ENCODE data around the gene GRB10.

The GRB10 gene

DNA sequence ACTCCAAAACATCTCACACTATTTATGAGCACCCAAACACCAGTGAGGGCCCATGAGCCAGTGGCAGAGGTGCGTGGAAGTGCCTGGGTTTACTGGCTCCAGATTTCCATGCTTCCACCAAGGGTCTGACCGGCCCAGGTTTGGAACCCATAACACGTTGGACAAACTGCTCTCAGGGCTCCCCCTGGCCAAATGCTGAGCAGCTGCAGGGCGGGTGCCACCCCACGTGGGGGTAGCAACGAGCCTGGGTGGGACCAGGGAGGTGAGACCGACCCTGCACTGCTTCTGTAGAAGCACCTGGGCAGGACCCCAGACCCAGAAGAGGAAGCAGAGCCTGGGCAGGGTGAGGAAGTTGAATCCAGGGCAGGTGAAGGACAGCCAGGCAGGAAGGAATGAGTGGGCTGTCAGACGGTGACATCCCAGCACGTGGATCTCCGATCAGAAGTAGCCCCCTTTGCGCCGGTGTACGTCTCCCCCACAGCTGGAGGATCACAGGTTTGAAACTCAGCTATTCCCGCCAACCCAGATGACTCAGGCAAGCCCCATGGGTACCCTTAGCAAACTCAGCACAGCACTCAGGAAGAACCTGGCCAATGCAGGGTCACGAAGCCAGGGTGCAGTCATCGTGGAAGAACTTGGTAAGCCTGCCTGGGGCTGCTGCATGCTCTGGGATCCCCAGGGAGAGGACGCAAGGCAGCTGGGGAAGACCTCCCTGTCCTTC, 117.1 kb downstream of the GRB10 start:
- no peak for DNase-seq

DNA sequence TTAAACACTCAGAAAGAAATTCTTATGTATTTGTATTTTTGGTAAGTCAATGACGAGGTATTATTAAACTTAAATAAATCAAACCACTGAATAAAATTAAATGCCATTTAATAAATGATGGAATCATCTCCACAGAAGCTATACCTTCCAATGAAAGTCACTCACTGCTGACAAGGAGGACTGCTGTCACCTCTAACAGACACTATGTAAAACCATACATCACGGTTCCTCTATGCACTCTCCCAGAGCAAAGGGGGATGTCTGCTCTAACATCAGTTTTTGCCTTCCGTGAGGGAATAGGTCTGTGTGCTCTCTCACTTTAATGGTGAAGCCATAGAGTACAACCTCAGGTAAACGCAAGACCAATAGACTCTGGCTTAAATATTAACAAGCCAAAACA, 117.8 kb downstream of the GRB10 start:
- DNase-seq = no peak

DNA sequence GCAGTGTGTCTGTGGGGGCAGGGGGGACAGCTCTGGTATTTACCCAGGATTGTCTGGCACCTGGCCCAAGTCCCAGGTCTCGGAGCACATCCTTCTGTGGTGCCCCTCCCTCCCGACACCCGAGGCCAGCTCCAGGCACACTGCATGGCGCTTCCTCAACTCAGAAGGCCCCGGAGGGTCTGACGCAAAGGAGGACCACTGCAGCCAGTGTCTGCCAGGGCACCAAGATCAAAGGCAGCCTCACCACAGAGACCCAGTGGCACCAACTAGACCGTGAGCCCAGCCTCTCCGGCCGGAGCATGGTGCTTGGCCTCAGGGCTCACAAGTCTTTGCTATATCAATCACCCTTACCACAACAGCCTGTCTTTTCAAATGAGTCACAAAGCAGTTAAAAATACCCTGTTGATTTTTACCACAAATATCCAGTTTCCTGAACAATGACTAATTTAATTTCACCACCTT, 118.2 kb downstream of the GRB10 start:
- no peak for DNase-seq

DNA sequence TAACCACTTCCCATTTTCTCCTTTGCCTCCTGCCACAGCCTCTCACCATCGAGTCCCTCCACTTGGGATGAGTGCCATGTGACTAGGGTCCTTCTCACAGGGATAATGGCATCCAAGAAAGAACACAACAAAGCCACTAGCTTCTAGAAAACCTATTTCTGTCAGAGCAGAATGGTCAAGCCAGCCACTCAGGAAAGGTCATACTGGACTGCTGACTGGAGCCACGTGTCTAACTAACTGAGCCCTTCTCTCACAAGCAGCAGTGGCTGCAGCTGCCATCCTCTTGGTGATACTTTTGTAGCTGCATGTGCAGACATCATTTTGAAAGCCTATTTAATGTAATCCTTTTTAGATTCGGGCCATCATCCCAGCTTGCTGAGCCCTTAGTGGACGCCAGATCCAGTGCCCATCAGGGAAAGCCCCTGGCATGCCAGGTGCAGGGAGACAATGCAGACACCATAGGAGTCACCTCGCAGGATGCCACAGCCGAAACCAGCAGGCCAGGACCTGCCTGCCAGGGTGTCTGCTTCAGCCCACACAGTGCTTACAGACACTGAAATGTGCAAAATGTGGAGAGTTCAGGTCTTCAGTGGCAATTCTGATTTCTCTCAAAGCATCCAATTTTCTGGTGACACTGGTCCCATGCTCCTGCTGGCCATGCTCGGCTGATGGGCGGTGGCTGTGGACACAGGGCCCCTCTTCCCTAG, 119.1 kb downstream of the GRB10 start:
- DNase-seq = no peak

DNA sequence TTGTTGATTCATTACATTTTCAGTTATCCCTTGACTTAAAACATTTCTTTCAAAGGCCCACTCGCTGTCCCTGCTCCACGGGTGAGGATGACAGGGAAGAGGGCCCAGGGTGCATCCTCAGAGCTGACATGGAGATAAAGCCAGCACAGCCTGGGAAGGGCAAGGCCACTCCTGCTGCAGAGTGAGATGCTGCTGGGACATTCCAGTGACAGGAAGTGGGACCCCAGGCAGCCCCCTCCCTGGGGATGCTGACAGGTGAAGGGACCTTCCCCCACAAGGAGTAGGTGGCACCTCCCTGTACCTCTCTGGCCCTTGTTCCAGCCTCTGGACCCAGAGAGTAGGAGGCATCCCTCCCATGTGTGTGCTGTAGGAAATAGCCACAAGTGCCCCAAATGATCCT, 119.7 kb downstream of the GRB10 start:
- no peak for DNase-seq

DNA sequence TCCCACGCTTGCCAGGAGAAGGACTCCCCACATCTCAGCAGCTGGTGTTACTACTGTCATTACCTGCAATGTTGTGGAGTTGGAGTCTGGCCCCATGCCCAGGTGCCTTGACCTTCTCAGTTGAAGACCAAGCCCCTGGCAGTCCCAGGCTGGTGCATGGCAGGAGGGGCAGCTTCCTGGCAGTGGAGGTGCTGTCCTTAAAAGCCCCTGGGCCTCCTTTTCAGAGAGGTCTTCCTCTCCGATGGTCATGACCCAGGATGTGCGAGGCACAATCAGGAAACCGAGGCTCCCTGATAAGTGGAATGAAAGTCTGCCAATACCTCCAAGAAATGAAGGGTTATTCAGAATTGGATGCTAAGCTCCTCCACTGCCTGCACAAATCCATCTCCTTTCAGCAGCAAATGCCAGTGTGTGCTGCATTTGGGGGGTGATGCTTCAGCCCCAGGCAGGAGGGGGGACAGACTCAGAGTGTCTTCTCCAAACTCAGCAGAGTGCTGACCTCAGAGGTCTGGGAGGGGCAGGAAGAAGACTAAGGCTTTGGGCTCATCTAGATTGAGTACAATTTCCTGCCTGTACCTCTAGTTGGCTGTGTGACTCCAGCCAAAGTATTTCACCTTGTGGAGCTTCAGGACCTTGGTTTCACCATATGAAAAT, 120.5 kb downstream of the GRB10 start:
- DNase-seq = no peak

DNA sequence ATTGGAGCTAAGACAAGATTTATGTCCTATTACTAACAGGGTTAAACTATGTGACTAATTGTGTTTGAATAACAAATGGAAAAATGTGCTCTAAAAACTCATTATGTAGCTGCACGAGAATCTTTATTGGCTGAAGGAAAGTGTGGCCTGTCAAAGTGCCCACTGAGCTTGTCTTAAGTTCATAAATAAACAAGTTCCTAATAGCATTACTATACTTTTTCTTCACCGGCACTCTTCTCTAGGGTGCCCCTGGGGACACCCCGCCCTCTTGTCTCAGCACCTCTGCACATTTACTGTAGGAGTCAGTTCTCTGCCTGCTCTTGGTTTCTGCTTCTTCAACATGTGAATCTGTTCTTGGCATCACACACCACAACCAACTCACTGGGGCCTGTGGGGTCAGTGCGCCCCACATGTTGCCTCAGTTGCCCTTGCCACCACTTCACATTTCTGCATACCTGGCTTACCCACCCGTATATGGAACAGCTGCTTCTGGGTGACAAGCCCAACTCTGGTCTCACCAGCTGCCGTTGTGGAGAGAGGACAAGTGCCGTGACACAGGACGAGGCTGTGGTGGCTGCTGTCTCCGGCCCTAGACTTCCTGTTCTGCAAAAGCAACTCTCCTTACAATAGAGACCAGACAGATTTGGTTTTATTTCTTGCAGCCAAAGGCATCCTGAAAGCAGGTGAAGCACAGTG, 121.2 kb downstream of the GRB10 start:
- no peak for DNase-seq

DNA sequence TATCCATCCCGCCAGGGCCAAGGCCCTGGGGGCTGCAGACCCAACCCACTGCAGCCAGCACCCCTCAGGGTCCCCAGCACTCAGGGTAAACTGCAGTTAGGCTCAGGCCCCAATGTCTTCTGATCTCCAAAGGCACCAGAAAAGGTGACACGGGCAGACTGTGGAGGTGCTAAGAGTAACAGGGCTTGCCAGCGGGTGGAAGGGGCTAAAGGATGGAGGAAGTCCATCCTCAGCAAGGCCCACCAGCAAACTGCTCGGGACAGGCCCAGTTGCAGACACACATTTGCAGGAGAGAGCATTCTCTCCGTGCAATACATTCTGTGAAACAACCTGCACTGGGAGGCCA, 121.9 kb downstream of the GRB10 start:
- DNase-seq = no peak

DNA sequence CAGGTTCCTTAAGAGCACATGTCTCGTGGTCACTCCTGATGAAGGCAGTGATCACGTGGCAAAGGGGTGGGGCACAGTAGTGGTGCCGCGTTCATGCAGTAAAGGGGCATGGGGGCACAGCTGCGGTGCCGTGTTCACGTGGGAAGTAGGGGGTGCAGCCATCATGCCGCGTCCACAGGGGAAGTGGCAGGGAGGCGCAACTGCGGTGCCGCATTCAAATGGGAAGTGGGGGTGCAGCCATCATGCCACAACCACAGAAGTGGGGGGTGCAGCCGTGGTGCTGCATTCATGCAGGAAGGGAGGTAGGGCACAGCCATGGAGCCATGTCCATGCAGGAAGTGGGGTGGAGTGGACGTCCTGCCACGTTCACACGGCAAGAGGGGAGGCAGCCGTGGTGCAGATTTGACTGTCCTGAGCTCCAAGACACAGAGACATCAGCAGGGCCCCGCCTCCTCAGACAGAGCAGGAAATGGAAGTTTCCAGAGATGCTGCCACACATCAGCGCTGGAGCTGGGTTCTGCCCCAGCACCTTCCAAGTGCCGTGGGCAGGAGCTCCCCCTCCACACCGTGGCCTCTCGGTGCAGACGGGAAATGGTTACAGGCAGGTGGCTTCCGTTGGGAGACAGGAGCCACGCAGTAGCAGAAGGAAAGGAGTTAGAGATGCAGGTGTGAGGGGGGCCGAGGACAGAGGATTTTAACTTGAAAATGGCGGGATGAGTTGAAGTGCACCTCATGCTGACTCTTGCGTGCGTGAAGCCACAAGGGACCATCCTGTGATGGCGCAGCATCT, 122.5 kb downstream of the GRB10 start:
- peak; percentile 38 for DNase-seq

DNA sequence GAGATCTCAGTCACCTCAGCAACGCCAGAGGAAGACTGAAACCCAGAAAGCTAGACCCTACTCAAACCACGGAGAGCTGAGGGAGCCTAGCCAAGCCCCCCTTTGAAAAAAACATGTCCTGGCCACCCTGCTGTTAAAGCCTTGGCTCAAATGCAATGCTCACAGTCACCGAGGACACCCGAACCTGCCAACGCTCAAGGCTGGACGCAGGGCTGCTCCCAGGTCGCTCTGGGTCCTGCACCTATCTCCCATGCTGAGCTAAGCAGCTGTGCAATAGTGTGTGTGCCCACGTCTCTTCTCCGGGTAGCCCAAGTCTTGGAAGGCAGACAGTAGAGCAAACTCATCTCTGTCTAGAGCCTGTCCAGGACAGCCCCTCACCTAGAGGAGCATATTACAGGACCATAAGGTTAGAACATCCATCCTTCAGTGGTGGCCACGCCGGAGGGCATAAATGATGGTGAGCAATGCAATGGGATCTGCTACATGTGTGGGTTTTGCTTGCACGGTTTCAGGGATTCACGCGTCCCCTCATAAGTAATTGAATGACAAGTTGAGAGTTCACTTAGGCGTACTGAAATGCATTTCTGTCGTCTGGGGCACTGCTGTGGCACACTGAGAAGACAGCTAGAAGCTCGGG, 123.2 kb downstream of the GRB10 start:
- no peak for DNase-seq

DNA sequence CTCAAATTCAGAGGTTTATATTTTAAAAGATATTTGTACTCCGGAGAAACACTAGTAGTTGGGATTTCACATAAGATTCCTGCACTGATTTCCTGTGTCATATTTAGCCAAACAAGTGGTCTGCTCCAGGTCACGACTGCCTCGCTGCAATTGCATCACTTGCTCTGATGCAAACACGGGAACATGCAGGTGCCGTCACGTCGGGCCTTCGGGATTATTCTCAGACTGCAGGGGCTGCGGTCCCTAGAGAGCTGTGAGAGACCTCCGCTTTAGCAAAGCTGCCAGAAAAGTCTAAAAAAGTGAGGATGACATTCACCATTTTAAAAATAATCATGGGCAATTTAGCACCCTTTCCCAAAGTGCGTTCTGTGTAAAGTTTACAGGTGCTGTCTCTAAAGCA, 124.0 kb downstream of the GRB10 start:
- DNase-seq = no peak

DNA sequence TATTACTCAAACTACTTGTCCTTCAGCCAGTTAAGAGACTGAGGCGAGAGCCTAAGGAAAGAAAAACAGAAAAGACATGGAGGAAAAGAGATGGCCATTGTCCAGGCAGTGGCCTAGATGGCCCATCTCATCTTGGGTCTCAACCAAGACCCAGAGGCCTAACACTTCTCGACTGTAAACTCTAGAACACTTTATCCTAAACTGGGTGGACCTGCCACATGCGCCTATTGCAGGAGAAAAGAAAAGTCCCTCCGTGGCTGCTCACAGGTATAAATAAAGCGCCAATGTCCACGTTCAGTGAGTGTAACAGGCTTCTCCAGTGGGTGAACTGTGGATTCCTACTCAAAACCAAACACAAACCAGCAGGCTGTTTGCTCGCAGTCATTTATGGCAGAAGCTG, 124.8 kb downstream of the GRB10 start:
- DNase-seq = no peak

DNA sequence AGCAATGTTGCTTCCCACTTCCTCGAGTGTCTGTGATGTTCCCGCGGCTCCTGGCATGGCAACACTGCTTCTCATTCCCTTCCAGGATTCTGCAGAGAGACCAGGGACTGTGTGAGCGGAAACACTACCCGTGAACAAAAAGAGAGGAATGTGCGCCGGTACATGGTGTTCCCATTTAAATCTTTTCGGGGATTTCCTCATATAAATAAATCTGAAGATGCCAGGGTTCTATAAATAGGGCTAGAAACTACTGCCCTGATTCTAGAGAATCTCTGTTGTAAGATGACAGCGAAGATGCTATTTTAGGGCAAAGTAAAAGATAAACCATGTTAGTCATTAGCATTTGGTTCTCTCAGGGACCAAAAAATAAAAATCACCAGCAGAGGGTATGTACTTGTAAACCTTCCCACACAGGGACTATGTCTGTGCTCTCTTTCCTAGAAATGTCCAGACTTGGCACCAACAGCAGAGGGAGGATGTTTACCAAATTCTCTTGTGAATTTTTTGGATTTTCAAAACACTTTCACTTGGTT, 125.3 kb downstream of the GRB10 start:
- no peak for DNase-seq

DNA sequence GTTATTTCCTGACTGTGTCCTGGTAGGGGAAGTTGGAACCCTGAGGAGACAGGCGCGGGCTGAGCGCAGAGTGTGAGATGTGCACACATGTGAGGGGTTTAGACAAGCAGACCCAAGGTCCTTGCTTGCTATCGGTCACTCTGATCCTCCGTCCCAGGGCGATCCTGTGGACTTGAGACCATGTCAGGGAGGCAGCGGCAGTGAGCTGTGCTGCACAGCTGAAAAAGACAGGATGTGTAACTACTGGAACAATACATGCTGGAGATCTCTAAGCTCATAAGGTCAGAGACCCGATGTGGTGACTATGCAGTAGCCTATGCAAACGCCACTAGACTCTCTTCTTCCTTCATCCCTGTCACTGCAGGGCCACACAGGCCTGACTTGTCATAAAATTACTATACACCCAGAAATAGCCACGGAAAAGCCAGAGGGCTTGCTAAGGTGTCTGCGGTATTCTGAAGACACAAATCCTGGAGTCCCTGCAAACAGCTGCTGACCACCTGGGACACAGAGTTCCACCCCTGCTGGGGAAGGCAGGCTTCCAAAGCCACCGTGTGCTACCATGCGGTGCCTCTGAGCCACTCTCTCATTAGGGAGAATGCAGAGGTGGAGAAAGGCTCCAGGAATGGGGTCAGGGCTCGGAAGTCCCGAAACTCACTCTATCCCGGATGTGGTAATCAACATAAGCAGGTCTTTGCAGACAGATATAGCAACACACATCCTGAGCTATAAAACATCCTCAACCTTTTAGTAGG, 126.4 kb downstream of the GRB10 start:
- no peak for DNase-seq

DNA sequence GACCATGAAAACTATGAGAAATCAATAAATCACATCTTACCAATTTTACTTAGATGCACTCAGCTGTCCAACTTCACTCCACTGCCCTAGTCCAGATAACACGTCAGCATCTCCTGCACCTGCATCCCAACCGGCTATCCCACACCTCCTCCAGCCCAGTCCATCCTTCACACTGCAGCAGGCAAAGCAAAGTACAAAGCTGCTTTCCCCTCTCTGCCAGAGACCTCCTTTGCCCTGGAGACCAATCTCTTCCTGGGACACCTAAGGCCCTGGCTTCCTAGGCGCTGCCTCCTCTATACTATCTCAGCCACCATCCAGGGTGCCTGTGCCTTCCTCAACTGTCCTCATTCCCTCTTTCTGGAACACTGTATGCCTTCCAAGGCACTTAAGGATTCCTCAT, 127.2 kb downstream of the GRB10 start:
- no peak for DNase-seq

DNA sequence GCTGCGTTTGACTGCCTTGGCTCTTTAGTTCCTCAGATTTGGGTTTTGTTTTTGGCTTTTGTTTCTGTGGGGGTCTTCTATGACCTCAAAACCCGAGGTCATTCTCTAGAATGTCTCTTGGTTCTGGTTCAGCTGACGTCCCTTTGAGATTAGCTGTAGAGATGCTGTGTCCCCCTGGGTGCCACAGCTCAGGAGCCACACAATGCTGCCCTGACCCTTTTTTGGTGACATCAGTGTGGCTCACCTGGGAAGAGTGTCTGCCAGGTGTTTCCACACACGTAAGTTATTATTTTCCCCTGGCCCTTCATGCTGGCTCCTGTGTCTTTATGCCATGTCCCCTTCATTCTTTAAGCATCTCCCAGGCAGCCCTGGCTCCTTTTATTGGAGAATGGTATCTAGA, 127.7 kb downstream of the GRB10 start:
- DNase-seq = no peak

DNA sequence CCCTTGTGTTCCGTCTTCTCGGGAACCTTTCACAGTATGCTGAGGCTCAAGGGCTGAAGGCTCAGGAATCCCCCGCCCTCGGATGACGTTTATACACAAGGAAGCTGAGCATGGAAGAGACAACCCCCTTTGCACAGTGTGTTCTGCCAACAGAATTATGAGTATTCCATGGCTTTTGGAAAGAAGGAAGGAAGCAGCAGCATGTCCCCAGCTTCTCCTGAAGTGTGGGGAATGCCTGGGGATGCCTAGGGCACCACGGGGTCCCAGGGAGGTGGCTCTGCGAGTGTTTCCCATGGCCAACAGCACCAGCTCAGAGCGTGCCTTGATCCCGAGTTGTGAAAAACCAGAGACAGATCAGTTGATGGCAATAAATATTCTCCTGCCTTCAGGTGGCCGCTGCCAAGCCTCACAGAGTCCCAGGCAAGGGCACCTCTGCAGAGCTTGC, 128.7 kb downstream of the GRB10 start:
- DNase-seq = no peak

DNA sequence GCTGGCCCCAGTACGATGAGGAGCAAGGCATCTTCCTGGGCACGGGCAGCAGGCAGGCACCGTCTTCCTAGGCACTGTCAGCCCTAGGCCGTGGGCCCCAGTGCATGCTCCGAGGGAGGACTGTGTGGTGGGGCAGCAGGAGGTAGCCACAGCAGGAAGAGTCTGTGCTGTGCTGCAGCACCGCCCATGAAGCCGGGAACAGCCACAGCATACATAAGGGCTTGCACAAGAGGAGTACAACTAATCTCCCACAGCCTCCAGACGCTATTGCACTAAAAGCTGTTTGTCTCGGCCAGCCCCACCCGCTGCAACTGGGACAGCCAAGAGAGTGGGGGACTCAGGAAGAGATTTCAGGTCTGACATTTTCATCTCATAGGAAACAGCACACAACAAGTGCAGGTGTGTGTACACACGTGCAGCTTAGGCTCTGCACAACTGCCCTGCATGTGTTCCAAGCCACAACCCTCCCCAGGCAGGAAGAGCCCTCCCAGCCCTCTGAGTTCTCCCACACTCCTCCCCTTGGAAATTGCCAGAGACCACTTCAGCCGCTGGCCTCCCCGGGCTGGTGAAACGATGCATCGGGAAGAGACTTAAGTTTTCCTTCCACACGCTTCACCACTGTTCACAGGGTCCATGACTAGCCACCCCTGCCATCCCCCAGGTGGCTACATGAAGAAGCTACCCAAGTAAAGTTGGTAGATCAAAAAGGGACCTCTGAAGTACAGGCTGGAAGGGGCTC, 129.4 kb downstream of the GRB10 start:
- no peak for DNase-seq

DNA sequence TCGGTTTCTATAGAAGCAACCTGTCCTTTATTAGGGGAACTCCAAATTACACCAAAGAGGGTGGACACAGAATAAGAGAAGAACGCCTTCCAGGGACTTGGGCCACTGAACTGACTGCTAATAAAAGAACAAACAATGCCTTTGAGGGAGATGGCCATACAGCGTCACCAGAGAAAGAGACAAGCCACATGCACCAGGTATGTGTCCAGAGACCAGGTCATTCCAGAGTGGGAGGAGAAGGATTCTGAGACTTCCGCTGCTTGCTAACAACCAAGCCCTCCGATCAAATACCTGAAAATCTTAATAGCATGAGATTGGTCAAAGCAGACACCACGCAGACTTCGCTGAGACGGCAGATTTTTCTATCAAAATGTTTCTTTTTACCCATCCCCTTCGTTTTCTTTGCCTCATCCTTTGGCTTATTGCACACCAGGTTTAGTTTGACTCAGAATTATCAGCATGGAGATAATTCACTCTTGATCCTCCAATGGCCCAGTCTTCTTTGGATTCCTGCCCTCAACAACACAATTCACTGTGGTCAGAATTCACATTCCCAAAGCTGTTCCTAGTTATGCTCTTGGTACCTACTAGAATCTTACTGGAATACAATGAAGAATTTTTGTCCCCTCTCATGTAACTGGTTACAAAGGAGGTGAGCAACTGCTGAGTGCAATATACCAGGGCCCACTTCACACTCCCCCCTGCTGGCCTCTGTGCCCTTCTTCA, 130.1 kb downstream of the GRB10 start:
- DNase-seq = no peak
